ENCODE results near the gene NRAP.

The NRAP gene

GRCh38 chr10:113560071-113560470 is 103.8 kb downstream of the NRAP start:
- WGBS, 2 experiments (ENCODE audit: insufficient coverage in 2 of 2): 71% methylated on average over 3 of the region's 5 CpGs; no CpG with 5 or more reads in 1 of the 2 experiments
- peaks cover 5% of the 10 kb centered on the region for H3K4me1 ChIP-seq (ENCODE audit: control insufficient read depth, insufficient read depth, low read length, poor library complexity, severe bottlenecking)
- H3K9me3 ChIP-seq (ENCODE audit: control insufficient read depth, low read length): no peaks in the 10 kb centered on the region
- no peak overlapping the region for H3K27ac ChIP-seq (ENCODE audit: low read depth, low read length, severe bottlenecking)
- no peak overlapping the region for H3K4me3 ChIP-seq (ENCODE audit: extremely low read depth, insufficient read depth, low read length, poor library complexity, severe bottlenecking)
- H3K36me3 ChIP-seq (ENCODE audit: control insufficient read depth, insufficient read depth, low read length): no peaks in the 10 kb centered on the region

GRCh38 chr10:113557903-113558321 is 105.9 kb downstream of the NRAP start:
- H3K36me3 ChIP-seq (ENCODE audit: control insufficient read depth, insufficient read depth, low read length): no peaks in the 10 kb centered on the region
- no peaks in the 10 kb centered on the region for H3K9me3 ChIP-seq (ENCODE audit: control insufficient read depth, low read length)
- no peak overlapping the region for H3K4me3 ChIP-seq (ENCODE audit: extremely low read depth, insufficient read depth, low read length, poor library complexity, severe bottlenecking)
- 14% methylated on average over 9 of the region's 9 CpGs for WGBS, 2 experiments (ENCODE audit: insufficient coverage in 2 of 2)
- H3K27ac ChIP-seq (ENCODE audit: low read depth, low read length, severe bottlenecking): no peak overlapping the region
- peaks cover 2% of the 10 kb centered on the region for H3K4me1 ChIP-seq (ENCODE audit: control insufficient read depth, insufficient read depth, low read length, poor library complexity, severe bottlenecking)

- Histone ChIP-seq H3K4me1 (ENCODE audit: control insufficient read depth, insufficient read depth, low read length, poor library complexity, severe bottlenecking) (no peaks in the 10 kb centered on the region), H3K36me3 (ENCODE audit: control insufficient read depth, insufficient read depth, low read length) (no peaks in the 10 kb centered on the region), H3K9me3 (ENCODE audit: control insufficient read depth, low read length) (no peaks in the 10 kb centered on the region), H3K27ac (ENCODE audit: low read depth, low read length, severe bottlenecking) (no peak overlapping the region), H3K4me3 (ENCODE audit: extremely low read depth, insufficient read depth, low read length, poor library complexity, severe bottlenecking) (no peak overlapping the region)
- WGBS, 2 experiments (ENCODE audit: insufficient coverage in 2 of 2): 75% methylated on average over 2 of the region's 9 CpGs; no CpG with 5 or more reads in 1 of the 2 experiments
Measured at GRCh38 chr10:113557424-113557862, 106.4 kb downstream of the NRAP start.

GRCh38 chr10:113555751-113556150 is 108.1 kb downstream of the NRAP start:
- H3K27ac ChIP-seq (ENCODE audit: low read depth, low read length, severe bottlenecking): no peak overlapping the region
- H3K4me1 ChIP-seq (ENCODE audit: control insufficient read depth, insufficient read depth, low read length, poor library complexity, severe bottlenecking): no peaks in the 10 kb centered on the region
- 71% methylated on average over 1 of the region's 1 CpG; no CpG with 5 or more reads in 1 of the 2 experiments for WGBS, 2 experiments (ENCODE audit: insufficient coverage in 2 of 2)

GRCh38 chr10:113555245-113555644 is 108.6 kb downstream of the NRAP start:
- no peaks in the 10 kb centered on the region for H3K4me1 ChIP-seq (ENCODE audit: control insufficient read depth, insufficient read depth, low read length, poor library complexity, severe bottlenecking)
- no peak overlapping the region for H3K4me3 ChIP-seq (ENCODE audit: extremely low read depth, insufficient read depth, low read length, poor library complexity, severe bottlenecking)
- no peaks in the 10 kb centered on the region for H3K9me3 ChIP-seq (ENCODE audit: control insufficient read depth, low read length)
- H3K27ac ChIP-seq (ENCODE audit: low read depth, low read length, severe bottlenecking): no peak overlapping the region
- H3K36me3 ChIP-seq (ENCODE audit: control insufficient read depth, insufficient read depth, low read length): no peaks in the 10 kb centered on the region
- 86 to 100% methylated on average over 2 of the region's 3 CpGs for WGBS, 2 experiments (ENCODE audit: insufficient coverage in 2 of 2)

More at GRCh38 chr10:113555751-113556150, 108.1 kb downstream of the NRAP start:
- Histone ChIP-seq H3K36me3 (ENCODE audit: control insufficient read depth, insufficient read depth, low read length) (no peaks in the 10 kb centered on the region), H3K9me3 (ENCODE audit: control insufficient read depth, low read length) (no peaks in the 10 kb centered on the region), H3K4me3 (ENCODE audit: extremely low read depth, insufficient read depth, low read length, poor library complexity, severe bottlenecking) (no peak overlapping the region)

GRCh38 chr10:113554214-113554613 is 109.6 kb downstream of the NRAP start:
- Histone ChIP-seq H3K4me1 (ENCODE audit: control insufficient read depth, insufficient read depth, low read length, poor library complexity, severe bottlenecking) (no peaks in the 10 kb centered on the region), H3K4me3 (ENCODE audit: extremely low read depth, insufficient read depth, low read length, poor library complexity, severe bottlenecking) (no peak overlapping the region), H3K27ac (ENCODE audit: low read depth, low read length, severe bottlenecking) (no peak overlapping the region), H3K36me3 (ENCODE audit: control insufficient read depth, insufficient read depth, low read length) (no peaks in the 10 kb centered on the region), H3K9me3 (ENCODE audit: control insufficient read depth, low read length) (no peaks in the 10 kb centered on the region)
- WGBS, 2 experiments (ENCODE audit: insufficient coverage in 2 of 2): 75 to 100% methylated on average over 1 to 3 of the region's 5 CpGs

GRCh38 chr10:113553149-113553548 is 110.7 kb downstream of the NRAP start:
- WGBS, 2 experiments (ENCODE audit: insufficient coverage in 2 of 2): 88 to 94% methylated on average over 2 of the region's 2 CpGs
- H3K4me1 ChIP-seq (ENCODE audit: control insufficient read depth, insufficient read depth, low read length, poor library complexity, severe bottlenecking): no peaks in the 10 kb centered on the region
- H3K27ac ChIP-seq (ENCODE audit: low read depth, low read length, severe bottlenecking): no peak overlapping the region
- H3K36me3 ChIP-seq (ENCODE audit: control insufficient read depth, insufficient read depth, low read length): no peaks in the 10 kb centered on the region
- no peaks in the 10 kb centered on the region for H3K9me3 ChIP-seq (ENCODE audit: control insufficient read depth, low read length)
- H3K4me3 ChIP-seq (ENCODE audit: extremely low read depth, insufficient read depth, low read length, poor library complexity, severe bottlenecking): no peak overlapping the region

GRCh38 chr10:113552701-113553100 is 111.1 kb downstream of the NRAP start, which contains the start of gene HABP2:
Gene HABP2, plus strand, starts transcription at chr10:113553053. Its CDS starts 69 bp downstream, at chr10:113553122.
- Histone ChIP-seq H3K9me3 (ENCODE audit: control insufficient read depth, low read length) (no peaks in the 10 kb centered on the region), H3K27ac (ENCODE audit: low read depth, low read length, severe bottlenecking) (no peak within 1 kb of the TSS), H3K4me1 (ENCODE audit: control insufficient read depth, insufficient read depth, low read length, poor library complexity, severe bottlenecking) (no peaks in the 10 kb centered on the region), H3K4me3 (ENCODE audit: extremely low read depth, insufficient read depth, low read length, poor library complexity, severe bottlenecking) (no peak within 1 kb of the TSS), H3K36me3 (ENCODE audit: control insufficient read depth, insufficient read depth, low read length) (no peaks in the 10 kb centered on the region)
- 73 to 87% methylated on average over 3 of the region's 3 CpGs for WGBS, 2 experiments (ENCODE audit: insufficient coverage in 2 of 2)

GRCh38 chr10:113552014-113552413 is 111.8 kb downstream of the NRAP start:
- no peaks in the 10 kb centered on the region for H3K36me3 ChIP-seq (ENCODE audit: control insufficient read depth, insufficient read depth, low read length)
- no peak overlapping the region for H3K27ac ChIP-seq (ENCODE audit: low read depth, low read length, severe bottlenecking)
- 86% methylated on average over 2 of the region's 3 CpGs for WGBS, 2 experiments (ENCODE audit: insufficient coverage in 2 of 2)
- no peaks in the 10 kb centered on the region for H3K9me3 ChIP-seq (ENCODE audit: control insufficient read depth, low read length)
- no peak overlapping the region for H3K4me3 ChIP-seq (ENCODE audit: extremely low read depth, insufficient read depth, low read length, poor library complexity, severe bottlenecking)
- H3K4me1 ChIP-seq (ENCODE audit: control insufficient read depth, insufficient read depth, low read length, poor library complexity, severe bottlenecking): no peaks in the 10 kb centered on the region

GRCh38 chr10:113550365-113550764 is 113.5 kb downstream of the NRAP start:
- no peak overlapping the region for H3K27ac ChIP-seq (ENCODE audit: low read depth, low read length, severe bottlenecking)
- WGBS, 2 experiments (ENCODE audit: insufficient coverage in 2 of 2): 75 to 85% methylated on average over 6 of the region's 6 CpGs
- H3K9me3 ChIP-seq (ENCODE audit: control insufficient read depth, low read length): no peaks in the 10 kb centered on the region

GRCh38 chr10:113549856-113550255 is 114.0 kb downstream of the NRAP start:
- Histone ChIP-seq H3K9me3 (ENCODE audit: control insufficient read depth, low read length) (no peaks in the 10 kb centered on the region), H3K4me1 (ENCODE audit: control insufficient read depth, insufficient read depth, low read length, poor library complexity, severe bottlenecking) (no peaks in the 10 kb centered on the region), H3K4me3 (ENCODE audit: extremely low read depth, insufficient read depth, low read length, poor library complexity, severe bottlenecking) (no peak overlapping the region), H3K36me3 (ENCODE audit: control insufficient read depth, insufficient read depth, low read length) (no peaks in the 10 kb centered on the region), H3K27ac (ENCODE audit: low read depth, low read length, severe bottlenecking) (no peak overlapping the region)
- WGBS, 2 experiments (ENCODE audit: insufficient coverage in 2 of 2): 80 to 92% methylated on average over 1 to 4 of the region's 6 CpGs

More at GRCh38 chr10:113550365-113550764, 113.5 kb downstream of the NRAP start:
- no peaks in the 10 kb centered on the region for H3K36me3 ChIP-seq (ENCODE audit: control insufficient read depth, insufficient read depth, low read length)
- no peaks in the 10 kb centered on the region for H3K4me1 ChIP-seq (ENCODE audit: control insufficient read depth, insufficient read depth, low read length, poor library complexity, severe bottlenecking)
- no peak overlapping the region for H3K4me3 ChIP-seq (ENCODE audit: extremely low read depth, insufficient read depth, low read length, poor library complexity, severe bottlenecking)

All from mesodermal cell (in vitro differentiated cells).